Neural progenitor cell (in vitro differentiated cells): ENCODE results near the gene PTPRN2. TPM values are rescaled to one million over a fixed set of nuclear protein-coding genes. Genes with fewer than 3 reads are reported as not detected.

Experiments used
- DNase-seq: peaks from one replicate; pipeline ENCODE4 v3.0.0-alpha.2; 2016; ENCODE audit warnings: low spot score
- H2AFZ ChIP-seq: fragments of 200-600 bp; sonication (generic); replicated peaks from 2 replicates; pipeline ENCODE4 v1.6.1; 2016; ENCODE audit warnings: antibody characterized with exemption
- H3F3A ChIP-seq: fragments of 200-600 bp; sonication (generic); 2 replicates; pipeline ENCODE4 v1.6.1; 2016; ENCODE audit warnings: antibody characterized with exemption, low read depth
- H3K27ac ChIP-seq: fragments of 200-600 bp; sonication (generic); 2 replicates; pipeline ENCODE4 v1.5.1; 2016; ENCODE audit warnings: mild to moderate bottlenecking
- H3K27me3 ChIP-seq: fragments of 200-600 bp; sonication (generic); 2 replicates; pipeline ENCODE4 v1.6.1; 2016; ENCODE audit warnings: mild to moderate bottlenecking, moderate library complexity
- H3K36me3 ChIP-seq: fragments of 200-600 bp; sonication (generic); 2 replicates; pipeline ENCODE4 v1.5.1; 2016
- H3K4me1 ChIP-seq: fragments of 200-600 bp; sonication (generic); 2 replicates; pipeline ENCODE4 v1.6.1; 2016; ENCODE audit warnings: mixed run types
- H3K4me2 ChIP-seq: fragments of 200-600 bp; sonication (generic); 2 replicates; pipeline ENCODE4 v1.6.1; 2016
- H3K4me3 ChIP-seq: fragments of 200-600 bp; sonication (generic); 2 replicates; pipeline ENCODE4 v1.5.1; 2016
- H3K79me2 ChIP-seq: fragments of 200-600 bp; sonication (generic); 2 replicates; pipeline ENCODE4 v1.6.1; 2016; ENCODE audit warnings: low read depth
- H3K9ac ChIP-seq: fragments of 200-600 bp; sonication (generic); 2 replicates; pipeline ENCODE4 v1.6.1; 2016
- H3K9me3 ChIP-seq: fragments of 200-600 bp; sonication (generic); 2 replicates; pipeline ENCODE4 v1.5.1; 2016; ENCODE audit warnings: low read depth
- H4K20me1 ChIP-seq: fragments of 200-600 bp; sonication (generic); 2 replicates; pipeline ENCODE4 v1.6.1; 2016; ENCODE audit warnings: low read depth
- H3K27ac Mint-ChIP-seq: 3 replicates; pipeline ENCODE4 v1.8.0; 2021; ENCODE audit warnings: mixed read lengths
- H3K27me3 Mint-ChIP-seq: 2 replicates; pipeline ENCODE4 v1.8.0; 2022; ENCODE audit warnings: low read depth, mild to moderate bottlenecking, inconsistent platforms, moderate library complexity, mixed read lengths; ENCODE audit not compliant: insufficient read depth
- H3K36me3 Mint-ChIP-seq: 3 replicates; pipeline ENCODE4 v1.8.0; 2021; ENCODE audit warnings: mixed read lengths
- H3K4me1 Mint-ChIP-seq: 3 replicates; pipeline ENCODE4 v1.8.0; 2021; ENCODE audit warnings: mixed read lengths
- H3K4me3 Mint-ChIP-seq: 3 replicates; pipeline ENCODE4 v1.8.0; 2021; ENCODE audit warnings: mild to moderate bottlenecking, moderate library complexity, mixed read lengths
- H3K9me3 Mint-ChIP-seq: 3 replicates; pipeline ENCODE4 v1.8.0; 2020; ENCODE audit warnings: mixed read lengths
- CTCF ChIP-seq: fragments of 200-600 bp; sonication (generic); IDR thresholded peaks from 2 replicates; pipeline ENCODE4 v1.5.1; 2017; ENCODE audit warnings: antibody characterized with exemption, mild to moderate bottlenecking
- EZH2 ChIP-seq: fragments of 200-600 bp; sonication (generic); IDR thresholded peaks from 2 replicates; pipeline ENCODE4 v1.6.1; 2017; ENCODE audit warnings: antibody characterized with exemption, mild to moderate bottlenecking, moderate library complexity
- EZH2phosphoT487 ChIP-seq: fragments of 200-600 bp; sonication (generic); IDR thresholded peaks from 2 replicates; pipeline ENCODE4 v1.6.1; 2017; ENCODE audit warnings: antibody characterized with exemption
- total RNA-seq: library from RNA; depleted of rRNA; stranded (reverse); fragments of >200 nt; gene quantifications from 2 replicates; pipeline ENCODE4 v1.2.3, GENCODE V29; 2015; ENCODE audit warnings: low replicate concordance

PTPRN2 gene
- total RNA-seq, 1 donor from 2014 or later = 3.0 TPM

GRCh38 chr7:157865351-157866165 is 722.1 kb downstream of the PTPRN2 start:
- Histone ChIP-seq H3K9ac (no peak overlapping the region), H3F3A (no peaks in the 10 kb centered on the region), H3K36me3 (no peaks in the 10 kb centered on the region), H3K4me3 (no peak overlapping the region), H3K27me3 (no peaks in the 10 kb centered on the region), H3K79me2 (no peaks in the 10 kb centered on the region), H3K9me3 (no peaks in the 10 kb centered on the region), H3K27ac (no peak overlapping the region), H2AFZ (no peak overlapping the region), H4K20me1 (no peaks in the 10 kb centered on the region), H3K4me1 (peaks cover 6% of the 10 kb centered on the region), H3K4me2 (no peak overlapping the region)
- H3K27me3 Mint-ChIP-seq = peaks cover 2% of the 10 kb centered on the region
- H3K4me3 Mint-ChIP-seq = no peak overlapping the region
- H3K36me3 Mint-ChIP-seq = peaks cover 5% of the 10 kb centered on the region
- H3K4me1 Mint-ChIP-seq = peaks cover 17% of the 10 kb centered on the region
- H3K9me3 Mint-ChIP-seq = peaks cover 14% of the 10 kb centered on the region
- TF ChIP-seq EZH2phosphoT487 (no peak), EZH2 (no peak), CTCF (no peak)
- H3K27ac Mint-ChIP-seq = peak overlapping the region; percentile 68
- no peak for DNase-seq

- Histone ChIP-seq H3K4me2 (no peak overlapping the region), H3K27me3 (no peaks in the 10 kb centered on the region), H3K4me3 (no peak overlapping the region), H3K27ac (no peak overlapping the region), H3K9me3 (no peaks in the 10 kb centered on the region), H3K4me1 (peaks cover 6% of the 10 kb centered on the region), H2AFZ (no peak overlapping the region), H3F3A (no peaks in the 10 kb centered on the region), H4K20me1 (no peaks in the 10 kb centered on the region), H3K36me3 (no peaks in the 10 kb centered on the region), H3K9ac (no peak overlapping the region), H3K79me2 (no peaks in the 10 kb centered on the region)
- Mint-ChIP-seq H3K27ac (no peak overlapping the region), H3K4me3 (no peak overlapping the region), H3K36me3 (peaks cover 2% of the 10 kb centered on the region), H3K4me1 (peaks cover 23% of the 10 kb centered on the region), H3K27me3 (peaks cover 2% of the 10 kb centered on the region), H3K9me3 (peaks cover 11% of the 10 kb centered on the region)
- DNase-seq = no peak
- TF ChIP-seq CTCF = no peak
- TF ChIP-seq EZH2 = no peak
- TF ChIP-seq EZH2phosphoT487 = no peak
These were observed 722.7 kb downstream of the PTPRN2 start for GRCh38 chr7:157864911-157865310.

- H3K79me2 ChIP-seq = no peaks in the 10 kb centered on the region
- H4K20me1 ChIP-seq = no peaks in the 10 kb centered on the region
- no peak overlapping the region for H3K4me2 ChIP-seq
- no peak overlapping the region for H3K27ac ChIP-seq
- no peaks in the 10 kb centered on the region for H3K36me3 ChIP-seq
- peaks cover 6% of the 10 kb centered on the region for H3K4me1 ChIP-seq
- H3K4me3 ChIP-seq = no peak overlapping the region
- no peaks in the 10 kb centered on the region for H3K9me3 ChIP-seq
- no peaks in the 10 kb centered on the region for H3F3A ChIP-seq
- Mint-ChIP-seq H3K36me3 (peaks cover 2% of the 10 kb centered on the region), H3K27me3 (peaks cover 2% of the 10 kb centered on the region), H3K4me1 (peaks cover 23% of the 10 kb centered on the region), H3K4me3 (no peak overlapping the region), H3K9me3 (peaks cover 11% of the 10 kb centered on the region), H3K27ac (no peak overlapping the region)
- H2AFZ ChIP-seq = no peak overlapping the region
- H3K27me3 ChIP-seq = no peaks in the 10 kb centered on the region
- H3K9ac ChIP-seq = no peak overlapping the region
- TF ChIP-seq CTCF (no peak), EZH2 (no peak), EZH2phosphoT487 (no peak)
- no peak for DNase-seq
These were observed 723.5 kb downstream of the PTPRN2 start for GRCh38 chr7:157863906-157864810.
